Measurements from ENCODE around the gene ARL16. TPM values are rescaled to one million over a fixed set of nuclear protein-coding genes. Genes with fewer than 3 reads are reported as not detected.
A peak's percentile ranks its signal among the peaks of the same experiment; 100 is the strongest.

Gene ARL16, protein sequence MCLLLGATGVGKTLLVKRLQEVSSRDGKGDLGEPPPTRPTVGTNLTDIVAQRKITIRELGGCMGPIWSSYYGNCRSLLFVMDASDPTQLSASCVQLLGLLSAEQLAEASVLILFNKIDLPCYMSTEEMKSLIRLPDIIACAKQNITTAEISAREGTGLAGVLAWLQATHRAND
- polyA plus RNA-seq (ENCODE audit: insufficient read length in 4 of 4), result 10 to 100 TPM; 36.9 to 49.1 (median 45.4) TPM

DNA sequence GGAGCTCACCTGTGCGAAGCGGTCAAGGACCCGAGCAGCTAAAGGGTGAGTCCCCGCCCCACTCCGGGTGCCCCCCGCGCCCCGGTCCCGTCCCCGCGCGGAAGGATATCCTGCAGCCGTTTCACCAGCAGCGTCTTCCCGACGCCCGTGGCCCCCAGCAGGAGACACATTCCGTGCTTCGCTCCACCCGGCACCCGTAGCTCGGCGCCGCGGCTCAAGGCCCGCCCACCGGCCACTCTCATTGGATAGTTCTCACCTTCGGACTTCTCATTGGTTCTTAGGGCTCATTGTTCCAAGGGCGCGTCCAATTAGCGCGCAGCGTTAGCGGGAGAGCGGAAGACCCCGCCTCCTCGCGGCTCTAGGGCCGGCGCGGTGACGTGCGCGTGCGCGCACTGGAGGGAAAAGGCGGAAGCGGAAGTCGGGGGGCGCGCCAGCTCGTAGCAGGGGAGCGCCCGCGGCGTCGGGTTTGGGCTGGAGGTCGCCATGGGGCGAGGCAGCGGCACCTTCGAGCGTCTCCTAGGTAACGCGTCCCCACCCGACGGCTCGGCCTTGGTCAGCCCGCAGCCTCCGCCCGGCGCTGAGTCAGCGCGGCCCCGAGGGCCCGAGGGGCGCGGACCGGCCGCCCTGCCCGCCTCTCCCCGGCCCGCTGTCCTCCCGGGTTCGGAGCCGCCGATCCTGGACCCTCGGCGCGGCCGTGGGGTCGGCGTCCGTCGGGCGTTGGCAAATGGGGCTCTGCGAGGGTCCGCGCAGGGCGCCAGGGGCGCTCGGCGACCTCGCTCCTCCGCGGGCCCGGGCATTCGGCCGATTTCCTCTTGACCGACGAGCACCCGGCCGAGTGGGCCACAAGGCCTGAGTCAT, at the start of gene ARL16, which contains the start of gene HGS:
Gene ARL16 (minus strand): TSS at position 214 of the 858 bp plus-strand sequence. CDS start 44 bp downstream, at position 170.
Gene HGS (plus strand): TSS at position 428 of the 858 bp plus-strand sequence. CDS start 56 bp downstream, at position 484.
- DNase-seq (ENCODE audit: low read depth in 4 of 4, low spot score in 3 of 4), result peak; percentile 97 to 99 (median 98)

DNA sequence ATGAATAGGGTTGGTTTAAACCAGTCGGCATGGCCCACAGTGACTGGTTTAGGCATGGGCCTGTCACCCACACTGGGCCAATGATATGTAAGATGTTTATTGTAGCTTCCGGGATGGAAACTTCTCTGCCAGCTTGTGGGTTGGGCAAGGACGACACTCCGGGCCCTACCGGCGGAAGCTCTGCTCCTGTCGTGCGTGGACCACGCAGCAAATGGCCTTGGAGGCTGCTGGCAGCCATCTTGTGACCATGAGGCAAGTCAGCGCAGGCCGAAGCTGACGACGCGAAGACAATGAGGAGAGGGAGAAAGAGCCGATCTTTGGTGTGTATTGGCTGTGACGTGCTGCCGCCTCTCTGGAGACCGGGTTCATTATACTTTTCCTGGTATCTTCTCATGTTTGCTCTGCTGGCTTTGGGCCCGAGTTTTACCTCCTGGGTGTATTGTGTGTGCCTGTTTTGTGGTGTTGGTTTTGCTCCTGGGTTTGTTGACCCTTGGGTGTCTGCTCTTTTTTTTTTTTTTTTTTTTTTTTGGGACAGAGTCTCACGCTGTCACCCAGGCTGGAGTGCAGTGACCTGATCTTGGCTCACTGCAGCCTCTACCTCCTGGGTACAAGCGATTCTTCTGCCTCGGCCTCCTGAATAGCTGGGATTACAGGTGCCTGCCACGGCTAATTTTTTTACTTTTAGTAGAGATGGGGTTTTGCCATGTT, 43.9 kb upstream of the ARL16 start:
- no peak for DNase-seq (ENCODE audit: low read depth in 4 of 4, low spot score in 3 of 4)

DNA sequence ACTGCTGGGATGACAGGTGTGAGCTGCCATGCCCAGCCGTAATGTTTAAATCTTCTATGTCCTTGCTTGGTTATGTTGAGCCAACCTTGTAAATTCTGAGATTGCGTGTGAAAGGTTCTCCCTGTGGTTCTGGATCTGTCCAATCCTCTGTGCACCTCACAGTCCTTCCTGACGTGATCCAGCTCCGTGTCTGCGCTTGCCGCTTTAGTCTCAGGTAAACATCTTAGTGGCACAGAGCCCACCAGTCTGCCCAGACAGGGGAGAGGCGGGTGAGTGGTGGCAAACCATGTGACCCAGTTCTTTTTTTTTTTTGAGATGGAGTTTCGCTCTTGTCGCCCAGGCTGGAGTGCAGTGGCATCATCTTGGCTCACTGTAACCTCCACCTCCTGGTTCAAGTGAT, 42.4 kb upstream of the ARL16 start:
- DNase-seq (ENCODE audit: low read depth in 4 of 4, low spot score in 3 of 4), result no peak

DNA sequence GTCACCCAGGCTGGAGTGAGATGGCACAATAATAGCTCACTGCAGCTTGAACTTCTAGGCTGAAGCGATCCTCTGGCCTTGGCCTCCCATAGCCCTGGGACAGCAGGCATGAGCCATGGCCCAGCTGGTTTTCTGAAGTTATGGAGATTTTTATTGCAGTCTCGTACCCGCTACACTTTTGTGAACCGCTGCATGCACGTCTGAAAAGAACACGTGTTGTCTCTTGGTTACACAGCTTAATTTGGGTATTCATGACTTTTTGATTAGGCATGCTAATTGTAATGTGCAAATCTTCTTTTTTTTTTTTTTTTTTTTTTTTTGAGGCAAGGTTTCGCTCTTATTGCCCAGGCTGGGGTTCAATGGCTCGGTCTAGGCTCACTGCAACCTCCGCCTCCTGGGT, 41.8 kb upstream of the ARL16 start:
- no peak for DNase-seq (ENCODE audit: low read depth in 4 of 4, low spot score in 3 of 4)

DNA sequence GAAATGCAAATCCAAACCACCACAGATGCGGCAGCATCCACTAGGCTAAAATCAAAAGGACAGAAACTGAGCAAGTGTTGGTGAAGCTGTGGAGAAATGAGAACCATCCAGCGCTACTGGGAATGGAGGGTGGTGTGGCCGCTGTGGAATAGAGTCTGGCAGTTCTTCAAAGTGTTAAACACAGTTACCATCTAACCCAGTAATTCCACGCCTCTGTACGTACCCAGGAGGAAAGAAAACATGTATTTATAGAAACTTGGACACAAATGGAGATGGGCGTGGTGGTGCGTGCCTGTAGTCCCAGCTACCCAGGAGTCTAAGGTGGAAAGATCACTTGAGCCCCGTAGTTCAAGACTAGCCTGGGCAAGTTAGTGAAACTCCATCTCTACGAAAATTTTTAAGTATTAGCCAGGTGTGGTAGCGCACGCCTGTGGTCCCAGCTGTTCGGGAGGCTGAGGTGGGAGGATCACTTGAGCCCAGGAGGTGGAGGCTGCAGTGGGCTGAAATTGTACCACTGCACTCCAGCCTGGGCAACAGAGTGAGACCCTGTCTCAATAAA, 40.1 kb upstream of the ARL16 start:
- DNase-seq (ENCODE audit: low read depth in 4 of 4, low spot score in 3 of 4), result no peak

DNA sequence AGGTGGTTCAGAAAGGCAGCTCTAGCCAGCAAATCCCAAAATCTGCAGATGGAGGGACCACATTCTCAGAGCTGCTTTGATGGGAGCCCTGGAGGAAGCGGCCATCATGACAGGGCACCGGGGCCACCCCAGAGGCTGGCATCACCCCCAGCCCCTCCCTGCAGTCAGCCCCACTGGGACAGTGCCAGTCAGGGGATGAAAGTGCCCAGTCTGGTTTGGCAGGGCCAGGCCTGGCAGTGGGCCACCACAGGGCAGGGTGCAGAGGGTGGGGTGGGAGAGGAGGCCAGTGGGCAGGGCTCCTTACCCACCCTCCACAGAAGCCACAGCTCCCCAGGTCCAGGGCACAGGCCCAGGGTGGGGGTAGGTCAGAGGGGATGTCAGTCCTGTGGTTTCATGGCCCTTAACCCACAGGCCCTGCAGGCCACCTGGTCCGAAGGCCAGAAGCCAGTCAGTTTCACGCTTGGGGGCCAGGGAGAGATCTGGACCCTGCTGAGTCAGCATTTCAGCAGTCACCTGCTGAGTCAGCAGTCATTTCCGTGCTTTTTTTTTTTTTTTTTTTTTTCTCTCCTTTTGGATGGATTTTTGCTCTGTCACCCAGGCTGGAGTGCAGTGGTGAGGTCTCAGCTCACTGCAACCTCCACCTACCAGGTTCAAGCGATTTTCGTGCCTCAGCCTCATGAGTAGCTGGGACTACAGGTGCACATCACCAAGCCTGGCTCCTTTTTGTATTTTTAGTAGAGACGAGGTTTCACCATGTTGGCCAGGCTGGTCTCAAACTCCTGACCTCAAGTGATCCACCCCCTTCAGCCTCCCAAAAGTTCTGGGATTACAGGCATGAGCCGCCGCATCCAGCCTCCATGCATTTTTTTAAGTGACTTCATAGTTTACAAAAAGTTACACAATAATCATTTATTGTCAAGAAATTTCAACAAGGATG, 38.9 kb upstream of the ARL16 start:
- no peak for DNase-seq (ENCODE audit: low read depth in 4 of 4, low spot score in 3 of 4)

DNA sequence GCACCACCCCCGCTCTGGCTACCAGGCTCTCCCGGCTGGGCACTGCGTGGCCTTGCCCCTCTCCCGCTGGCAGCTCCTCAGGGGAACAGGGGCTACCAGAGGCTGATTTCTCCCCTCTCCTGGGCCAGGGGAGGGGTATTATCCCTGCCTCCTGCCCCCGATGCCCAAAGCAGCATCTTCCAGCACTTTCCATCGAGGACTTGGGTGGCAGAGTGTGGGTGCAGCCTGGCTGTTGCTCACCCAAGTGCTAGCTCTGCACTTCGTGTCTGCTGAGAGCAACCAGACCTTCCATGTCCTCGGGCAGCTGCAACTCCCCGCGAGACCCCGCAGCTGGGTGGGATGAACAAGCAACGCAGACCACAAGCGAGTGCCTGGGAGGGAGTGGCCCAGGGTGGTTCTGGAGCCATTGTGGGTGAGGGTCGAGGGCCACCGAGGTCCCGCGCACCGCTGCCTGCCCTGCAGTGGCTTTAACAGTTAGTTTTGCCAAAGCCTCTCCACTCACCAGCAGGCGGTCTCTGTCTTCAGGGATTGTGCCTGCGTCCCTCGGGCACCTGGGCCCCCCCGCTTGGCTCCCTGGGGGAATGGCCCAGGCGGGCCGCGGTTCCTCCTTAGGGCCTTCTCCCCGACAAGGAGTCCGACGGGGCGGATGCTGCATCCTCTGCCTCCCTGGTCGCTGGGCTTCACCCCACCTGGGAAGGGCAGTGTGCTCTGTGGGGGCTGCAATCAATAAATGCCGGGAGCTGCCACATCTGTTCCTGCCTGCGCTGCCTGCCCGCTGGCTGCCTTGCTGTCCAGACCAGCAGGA, 36.9 kb upstream of the ARL16 start:
- DNase-seq (ENCODE audit: low read depth in 4 of 4, low spot score in 3 of 4), result no peak

DNA sequence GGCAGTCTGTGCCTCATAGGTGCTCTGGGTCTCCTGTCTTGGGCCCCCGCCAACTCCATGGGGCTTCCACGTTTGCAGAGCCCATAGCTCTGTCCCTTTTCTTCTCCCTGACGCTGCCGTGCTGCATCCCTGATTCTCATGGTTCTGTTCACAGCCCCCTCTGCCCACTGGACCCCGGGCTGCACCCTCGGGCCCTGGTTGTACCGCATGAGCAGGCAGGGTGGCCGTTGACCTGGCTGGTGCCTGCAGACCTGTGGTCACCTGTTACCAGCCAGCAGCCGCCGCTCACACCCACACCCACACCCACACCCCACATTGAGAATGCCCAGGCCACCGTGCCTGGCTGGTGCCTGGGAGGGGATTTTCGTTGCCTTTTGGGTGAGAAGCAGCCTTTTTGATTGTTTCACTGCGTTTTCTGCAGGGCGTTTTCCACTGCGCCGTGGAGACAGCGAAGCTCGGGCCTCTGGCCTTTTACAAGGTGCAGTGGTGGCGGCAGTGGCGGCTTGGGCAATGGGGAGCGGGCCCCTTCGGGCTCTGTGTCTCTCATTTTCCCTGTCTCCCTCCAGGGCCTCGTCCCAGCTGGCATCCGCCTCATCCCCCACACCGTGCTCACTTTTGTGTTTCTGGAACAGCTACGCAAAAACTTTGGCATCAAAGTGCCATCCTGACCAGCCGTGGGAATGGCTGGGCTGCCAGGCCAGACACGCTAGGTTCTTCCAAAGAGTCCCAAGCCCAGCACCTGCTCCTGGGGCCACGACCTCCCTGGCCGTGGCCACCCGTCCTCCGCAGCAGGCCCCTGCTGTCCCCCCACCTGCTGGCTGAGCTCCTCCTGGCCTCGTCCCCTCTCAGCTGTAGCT, 36.0 kb upstream of the ARL16 start:
- DNase-seq (ENCODE audit: low read depth in 4 of 4, low spot score in 3 of 4), result no peak

DNA sequence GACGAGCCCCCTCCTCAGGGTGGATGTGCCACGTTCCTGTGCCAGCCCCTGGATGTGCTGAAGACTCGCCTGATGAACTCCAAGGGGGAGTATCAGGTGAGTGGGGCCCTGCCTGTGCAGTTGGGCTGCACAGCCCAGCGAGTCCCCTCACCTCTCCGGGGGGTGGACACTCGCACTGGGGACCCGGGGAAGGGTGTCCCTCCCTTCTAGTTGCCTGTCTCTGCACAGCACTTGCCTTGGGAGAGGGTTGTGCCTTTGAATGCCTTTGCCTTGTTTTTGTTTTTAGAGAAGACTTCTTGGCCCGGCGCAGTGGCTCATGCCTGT, 34.1 kb upstream of the ARL16 start:
- no peak for DNase-seq (ENCODE audit: low read depth in 4 of 4, low spot score in 3 of 4)

DNA sequence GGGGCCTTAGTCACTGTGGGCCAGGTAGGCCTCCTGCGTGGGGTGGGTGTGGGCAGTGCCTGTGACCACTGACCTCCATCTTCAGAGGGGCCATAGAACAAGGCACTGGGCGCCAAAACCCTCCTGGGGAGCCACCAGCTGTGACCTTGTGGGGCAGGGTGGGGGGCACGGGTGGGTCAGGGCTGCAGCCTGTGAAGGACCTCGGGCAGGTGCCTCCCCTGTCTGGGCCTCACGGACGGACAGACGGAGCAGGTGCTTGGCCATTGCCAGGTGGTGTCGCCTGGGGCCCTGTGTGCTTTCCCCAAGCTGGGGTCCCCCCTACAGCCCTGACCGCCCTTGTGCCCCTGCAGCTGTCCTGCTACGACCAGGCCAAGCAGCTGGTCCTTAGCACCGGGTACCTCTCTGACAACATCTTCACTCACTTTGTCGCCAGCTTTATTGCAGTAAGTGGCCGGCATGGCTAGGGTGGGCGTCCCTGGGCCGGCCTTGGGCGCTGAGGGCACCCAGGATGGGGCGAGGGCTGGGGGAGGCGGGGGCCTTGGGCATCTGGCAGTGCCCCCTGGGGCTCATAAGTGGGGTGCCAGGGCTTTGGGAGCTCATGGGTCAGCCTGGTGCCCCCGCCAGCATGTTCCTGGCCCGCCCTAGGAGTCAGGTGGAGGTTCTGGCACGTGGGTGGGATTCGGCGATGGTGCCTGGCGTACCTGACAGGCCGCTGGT, 33.6 kb upstream of the ARL16 start:
- no peak for DNase-seq (ENCODE audit: low read depth in 4 of 4, low spot score in 3 of 4)

DNA sequence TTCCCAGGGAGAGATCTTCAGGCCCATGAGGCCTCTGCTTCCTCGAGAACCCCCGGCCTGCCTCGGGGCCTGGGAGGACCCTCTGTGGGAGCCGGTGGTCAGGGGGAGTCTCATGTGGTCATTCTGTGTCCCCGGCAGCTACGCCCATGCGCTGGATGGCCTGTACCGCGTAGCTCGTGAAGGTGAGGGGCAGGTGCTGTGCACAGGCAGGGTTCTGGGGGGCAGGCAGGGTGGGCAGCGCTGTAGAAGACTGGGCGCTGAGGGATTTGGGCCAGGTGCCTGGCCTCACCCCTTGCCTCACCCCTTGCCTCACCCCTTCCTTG, 33.0 kb upstream of the ARL16 start:
- no peak for DNase-seq (ENCODE audit: low read depth in 4 of 4, low spot score in 3 of 4)

DNA sequence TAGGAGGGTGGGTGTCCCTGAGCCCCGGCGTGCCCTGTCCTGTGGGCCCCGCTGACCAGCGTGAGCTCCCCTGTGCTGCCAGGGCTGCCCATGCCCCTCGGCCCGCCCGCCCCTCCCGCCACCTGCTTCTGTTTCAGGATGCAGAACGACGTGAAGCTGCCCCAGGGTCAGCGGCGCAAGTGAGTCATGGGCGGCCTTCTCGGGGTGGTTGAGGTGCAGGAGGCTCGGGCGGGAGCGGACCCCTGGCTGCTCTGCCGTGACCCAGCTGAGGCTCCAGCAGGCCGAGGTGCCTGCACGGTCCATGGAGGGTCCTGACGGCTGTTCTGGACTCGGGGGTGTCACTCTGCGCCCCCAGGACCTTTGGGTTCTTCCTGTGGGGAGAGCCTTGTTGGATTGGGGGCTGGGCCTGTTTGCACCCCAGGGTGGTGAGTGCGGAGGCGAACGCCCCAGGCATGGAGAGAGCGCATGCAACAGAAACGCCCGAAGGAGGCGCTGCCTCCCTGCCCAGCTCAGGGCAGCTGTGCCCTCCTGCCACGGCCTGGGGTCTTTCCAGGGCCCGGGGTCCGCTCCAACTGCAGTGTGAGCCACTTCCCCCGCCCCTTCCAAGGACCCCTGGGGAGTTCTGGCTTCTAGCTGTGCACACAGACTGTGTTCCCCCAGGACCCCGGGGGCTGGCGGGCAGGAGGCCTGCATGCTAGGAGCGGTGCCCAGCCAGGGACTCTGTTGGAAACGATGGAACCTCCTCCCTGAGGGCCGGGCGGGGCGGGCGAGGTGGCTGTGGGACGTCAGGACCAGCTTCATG, 32.5 kb upstream of the ARL16 start:
- DNase-seq (ENCODE audit: low read depth in 4 of 4, low spot score in 3 of 4), result no peak

DNA sequence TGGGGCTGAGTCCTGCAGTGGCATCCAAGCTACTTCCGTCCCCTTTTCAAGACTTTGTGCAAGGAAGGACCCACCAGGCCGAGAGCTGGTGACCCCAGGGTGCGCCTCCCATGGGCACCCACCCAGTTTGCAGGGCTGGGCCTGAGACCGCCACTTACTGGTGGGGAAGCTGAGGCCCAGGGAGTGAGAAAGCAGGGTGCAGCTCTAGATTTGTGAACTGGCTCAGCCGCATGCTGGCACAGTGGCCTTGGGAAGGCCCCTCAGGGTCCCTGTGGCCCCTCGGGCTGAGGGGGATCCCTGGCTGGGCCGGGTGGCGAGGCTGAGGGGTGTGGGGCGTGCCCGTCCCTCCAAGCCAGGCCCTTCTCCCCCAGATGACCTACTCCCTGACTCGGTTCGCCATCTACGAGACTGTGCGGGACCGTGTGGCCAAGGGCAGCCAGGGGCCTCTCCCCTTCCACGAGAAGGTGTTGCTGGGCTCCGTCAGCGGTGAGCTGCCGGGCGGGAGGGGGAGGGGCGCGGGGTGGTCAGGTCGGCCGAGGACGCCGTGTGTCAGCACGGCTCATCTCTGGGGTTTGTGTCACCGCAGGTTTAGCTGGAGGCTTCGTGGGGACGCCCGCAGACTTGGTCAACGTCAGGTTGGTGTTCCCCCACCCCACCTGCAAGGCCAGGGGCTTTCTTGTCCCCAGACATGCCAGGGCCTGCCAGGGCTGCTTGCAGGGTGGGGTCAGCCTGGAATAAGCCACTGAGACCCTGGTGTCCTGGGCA, 31.7 kb upstream of the ARL16 start:
- DNase-seq (ENCODE audit: low read depth in 4 of 4, low spot score in 3 of 4), result no peak

DNA sequence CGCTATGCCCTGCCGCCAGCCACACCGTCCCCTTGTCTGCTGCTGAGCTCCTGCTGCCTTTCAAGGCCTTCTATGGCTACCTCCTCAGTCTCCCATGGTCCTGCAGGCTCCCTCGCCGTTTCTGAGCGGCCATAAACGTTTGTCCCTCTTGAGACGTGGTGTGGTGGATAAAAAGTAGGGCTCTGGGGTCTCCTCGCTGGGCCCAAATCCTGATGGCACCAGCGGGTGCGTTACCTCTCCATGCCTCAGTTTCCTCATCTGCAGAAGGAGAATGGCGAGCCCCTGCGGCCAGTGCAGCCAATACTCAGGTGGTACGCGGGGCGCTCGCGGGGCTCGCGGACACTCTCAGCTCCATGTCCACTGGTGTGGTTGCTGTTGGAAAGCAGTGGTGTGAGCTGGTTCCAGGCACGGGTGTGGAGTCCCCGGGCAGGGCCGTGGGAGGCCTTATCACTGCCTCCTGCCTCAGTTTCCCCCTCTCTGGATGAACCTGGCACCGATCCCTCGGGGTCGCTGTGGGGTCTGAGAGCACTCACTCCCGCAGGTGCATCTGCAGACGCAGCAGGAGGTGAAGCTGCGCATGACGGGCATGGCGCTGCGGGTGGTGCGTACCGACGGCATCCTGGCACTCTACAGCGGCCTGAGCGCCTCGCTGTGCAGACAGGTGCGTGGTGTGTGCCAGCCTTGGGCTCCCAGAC, 31.0 kb upstream of the ARL16 start:
- no peak for DNase-seq (ENCODE audit: low read depth in 4 of 4, low spot score in 3 of 4)

DNA sequence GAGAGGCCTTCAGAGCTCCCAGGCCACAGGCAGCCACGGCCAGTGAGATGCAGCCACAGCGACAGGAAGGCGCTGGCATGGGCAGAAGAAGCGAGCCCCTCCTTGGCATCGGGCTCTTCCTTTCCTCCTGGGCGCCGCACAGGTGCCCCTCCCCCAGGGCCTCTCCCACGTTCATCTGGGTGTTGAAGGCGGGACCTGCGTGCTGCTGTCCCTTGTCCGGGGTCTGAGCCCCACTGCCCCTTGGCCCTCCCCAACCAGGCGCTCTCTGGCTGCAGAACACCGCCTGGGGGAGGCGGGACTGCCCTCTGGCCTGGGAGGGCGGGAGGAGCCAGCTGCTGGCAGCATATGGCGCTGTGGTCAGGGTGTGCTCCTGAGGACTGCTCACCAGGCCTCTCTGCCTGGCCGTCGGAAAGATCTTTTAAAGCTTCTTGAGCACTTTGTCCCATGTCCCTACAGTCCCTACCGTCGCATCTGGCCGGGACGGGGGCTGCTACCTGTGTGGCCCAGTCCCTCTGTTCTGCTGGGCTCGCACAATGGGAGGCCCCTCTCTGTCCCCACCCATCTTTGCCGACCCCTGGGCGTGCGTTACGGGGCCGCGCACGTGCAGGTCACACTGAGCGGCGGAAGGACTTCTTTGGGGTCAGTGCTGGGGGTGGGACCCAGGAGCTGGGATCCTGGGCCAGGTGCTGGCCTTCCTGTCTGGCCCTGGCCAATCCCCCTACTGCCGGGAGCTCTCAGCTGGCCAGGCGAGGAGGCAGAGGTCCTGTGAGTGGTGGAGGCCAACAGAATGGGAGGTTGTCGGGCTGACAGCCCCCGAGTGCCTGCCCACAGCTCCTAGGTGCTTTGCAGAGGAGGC, 30.2 kb upstream of the ARL16 start:
- DNase-seq (ENCODE audit: low read depth in 4 of 4, low spot score in 3 of 4), result no peak

Data from right renal pelvis (tissue), 4 donors.